Heart left ventricle (tissue), 16 donors: ENCODE data around the gene FREM2. TPM values are rescaled to one million over a fixed set of nuclear protein-coding genes. Genes with fewer than 3 reads are reported as not detected.

Experiments
- ATAC-seq, 4 donors: fragments of 200-7000 bp; cut with Tn5 transposase; one replicate each; pipeline ENCODE4 v1.9.1; 2020 to 2022; ENCODE audit warnings: moderate library complexity in 4 of 4, mild to moderate bottlenecking in 3 of 4, moderate number of reproducible peaks in 1 of 4
- DNase-seq, 5 donors: peaks; one replicate each; pipeline ENCODE4 v3.0.0-alpha.2; 2020
- H3K27ac ChIP-seq, 12 donors: fragments of 200-600 bp; sonication (generic) in 4 of 12; one replicate each; pipeline versions ENCODE4 v1.5.0 to v1.8.0; 2016 to 2022; ENCODE audit warnings: mild to moderate bottlenecking in 2 of 12
- H3K27me3 ChIP-seq, 9 donors: fragments of 200-600 bp; sonication (generic) in 2 of 9; one replicate each; pipeline versions ENCODE4 v1.5.1 to v1.8.0; 2016 to 2022; ENCODE audit warnings: mild to moderate bottlenecking in 3 of 9
- H3K36me3 ChIP-seq, 9 donors: fragments of 200-600 bp; sonication (generic) in 2 of 9; one replicate each; pipeline versions ENCODE4 v1.5.0 to v1.8.0; 2018 to 2022; ENCODE audit warnings: mild to moderate bottlenecking in 2 of 9
- H3K4me1 ChIP-seq, 12 donors: fragments of 200-600 bp; sonication (generic) in 4 of 12; one replicate each; pipeline versions ENCODE4 v1.5.0 to v1.8.0; 2016 to 2022; ENCODE audit warnings: mild to moderate bottlenecking in 3 of 12
- H3K4me3 ChIP-seq, 12 donors: fragments of 200-600 bp; sonication (generic) in 4 of 12; one replicate each; pipeline versions ENCODE4 v1.5.0 to v1.8.0; 2017 to 2022; ENCODE audit warnings: mild to moderate bottlenecking in 9 of 12, moderate library complexity in 4 of 12
- H3K9me3 ChIP-seq, 12 donors: fragments of 200-600 bp; sonication (generic) in 4 of 12; one replicate each; pipeline versions ENCODE4 v1.5.0 to v1.8.0; 2016 to 2022; ENCODE audit warnings: mild to moderate bottlenecking in 1 of 12
- CTCF ChIP-seq, 12 donors: fragments of 200-600 bp; sonication (generic) in 4 of 12; IDR thresholded peaks; one replicate each; pipeline versions ENCODE4 v1.5.0 to v1.8.0; 2018 to 2022; ENCODE audit warnings: antibody characterized with exemption in 12 of 12, mild to moderate bottlenecking in 5 of 12
- POLR2A ChIP-seq, 2 donors: fragments of 450-650 bp; IDR thresholded peaks; one replicate each; pipeline ENCODE4 v1.6.1; 2017; ENCODE audit warnings: antibody characterized with exemption in 2 of 2, mild to moderate bottlenecking in 2 of 2, moderate library complexity in 2 of 2
- WGBS, 4 donors: extraction: QIAGEN DNeasy Blood & Tissue Kit in 2 of 4; methylation state at CpG; one replicate each; pipeline versions ENCODE4 v1.1.5 to v1.1.7; 2013 to 2018; 5-methylcytosine and 5-hydroxymethylcytosine counted together
- intact Hi-C, 10 donors: fragments of 100-400 bp; cut with DNase I; formaldehyde crosslinking; loops; one replicate each; pipeline versions ENCODE4 v1.11.1 to v1.14.2; 2022
- polyA plus RNA-seq, 2 donors: library from polyadenylated mRNA; stranded (reverse); fragments of 200-250 nt; gene quantifications; one replicate each; pipeline ENCODE4 v1.2.3, GENCODE V29; 2013
- total RNA-seq, 9 donors: library from RNA; depleted of rRNA in 2 of 9; stranded (reverse); fragments of >200 nt in 2 of 9; fragmentation: NEBNext Ultra II Directional in 3 of 9; extraction: Animal tissue kit (Norgen Biotek cat#: 25700) in 3 of 9; gene quantifications; one replicate each; pipeline versions ENCODE4 v1.1.0 to v1.2.4, GENCODE V29; 2016 to 2023
- donor health status: ischemic (EF 13 %, LVEDD 7.1; RV severe dilation, severe dysfunction).
- donor health status: healthy with polysubstance abuse.
- donor health status: DM: no; HTN: yes; CAD: no.
- donor health status: DM: no; HTN: no; CAD: no.
- donor health status: ischemic (EF 25% LVEDD 6.9; RV normal size, moderate dysfunction).
- donor health status: ischemic (EF 25% LVEDD 5.7; RV mildly dilated, moderate dysfunction).
- donor health status: healthy.
- donor health status: DM: yes; HTN: yes; CAD: no.
- donor health status: ischemic (EF 35%, LVEDD 5.7; RV mildly dilated, moderate dysfunction).
- donor health status: nonischemic (EF 11% LVEDD 7.7; RV severe dilation, severe dysfunction).
- donor health status: DM: yes; HTN: yes; CAD: no.
- donor health status: PGD.
- donor health status: ischemic (EF 29% LVEDD 5.4; RV normal size, mild dysfunction).
- donor health status: nonischemic (EF 23%, LVEDD 6.1; RV moderate dilation, normal function).

The FREM2 gene
- total and polyA plus RNA-seq, 11 donors: 0.02 to 0.35 (median 0.13) TPM

- intact Hi-C loops: no loop called here
These were observed 100.7 kb downstream of the FREM2 start for GRCh38 chr13:38787550-38787949.

GRCh38 chr13:38796890-38797289, 110.0 kb downstream of the FREM2 start:
- Histone ChIP-seq H3K27ac (no peak overlapping the region), H3K36me3 (no peaks in the 10 kb centered on the region), H3K4me3 (no peak overlapping the region), H3K4me1 (no peaks in the 10 kb centered on the region), H3K27me3 (no peaks in the 10 kb centered on the region), H3K9me3 (peaks cover 0 to 18% (median 0%) of the 10 kb centered on the region in 12 donors)
- TF ChIP-seq CTCF (IDR thresholded peaks at IDR 0.05) (no peak), POLR2A (IDR thresholded peaks at IDR 0.05) (no peak)
- DNase-seq (no peak), ATAC-seq (no peak)
- intact Hi-C loops: no loop called here
- 90 to 98% (median 97%) methylated on average over 1 of the region's 1 CpG for WGBS, 4 donors

More at GRCh38 chr13:38787550-38787949, 100.7 kb downstream of the FREM2 start:
- TF ChIP-seq POLR2A (IDR thresholded peaks at IDR 0.05) (no peak), CTCF (IDR thresholded peaks at IDR 0.05) (no peak)
- Histone ChIP-seq H3K27me3 (peaks cover 0 to 8% (median 0%) of the 10 kb centered on the region in 9 donors), H3K9me3 (no peaks in the 10 kb centered on the region), H3K36me3 (no peaks in the 10 kb centered on the region), H3K4me1 (no peaks in the 10 kb centered on the region), H3K4me3 (no peak overlapping the region), H3K27ac (no peak overlapping the region)
- 63 to 68% (median 66%) methylated on average over 1 of the region's 1 CpG for WGBS, 4 donors
- DNase-seq: no peak
- no peak for ATAC-seq

GRCh38 chr13:38803531-38803930, 116.7 kb downstream of the FREM2 start:
- H3K4me1 ChIP-seq: no peaks in the 10 kb centered on the region
- DNase-seq (no peak), ATAC-seq (no peak)
- H3K9me3 ChIP-seq: peaks cover 0 to 28% (median 6%) of the 10 kb centered on the region in 12 donors
- 65 to 83% (median 72%) methylated on average over 2 of the region's 2 CpGs for WGBS, 4 donors
- H3K36me3 ChIP-seq: no peaks in the 10 kb centered on the region
- H3K27me3 ChIP-seq: no peaks in the 10 kb centered on the region
- no peak overlapping the region for H3K4me3 ChIP-seq
- TF ChIP-seq CTCF (IDR thresholded peaks at IDR 0.05) (no peak), POLR2A (IDR thresholded peaks at IDR 0.05) (no peak)
- intact Hi-C loops: no loop called here
- no peak overlapping the region for H3K27ac ChIP-seq

- Histone ChIP-seq H3K4me3 (no peak overlapping the region), H3K27ac (no peak overlapping the region), H3K4me1 (no peaks in the 10 kb centered on the region), H3K27me3 (no peaks in the 10 kb centered on the region), H3K36me3 (no peaks in the 10 kb centered on the region), H3K9me3 (peaks cover 0 to 33% (median 11%) of the 10 kb centered on the region in 12 donors)
- DNase-seq: no peak
- 83 to 91% (median 89%) methylated on average over 2 of the region's 2 CpGs for WGBS, 4 donors
- TF ChIP-seq POLR2A (IDR thresholded peaks at IDR 0.05) (no peak), CTCF (IDR thresholded peaks at IDR 0.05) (no peak)
- ATAC-seq: no peak
- intact Hi-C loops: no loop called here
These were observed 117.2 kb downstream of the FREM2 start for GRCh38 chr13:38804061-38804460.
